NCI-H2196 treated with DMSO at 0.1 percent for 48 hours (cell line): ENCODE measurements around the gene ABHD17C.

Source experiments
- DNase-seq: peaks from one replicate; lab custom pipeline; 2025; ENCODE audit not compliant: unreplicated experiment; lab: John Stamatoyannopoulos, UW

ABHD17C gene

GRCh38 chr15:80727596-80727995 lies 32.5 kb downstream of the ABHD17C start:
- no peak for DNase-seq

- no peak for DNase-seq
These were observed 35.3 kb downstream of the ABHD17C start for GRCh38 chr15:80730387-80730786.

- no peak for DNase-seq
These were observed 35.8 kb downstream of the ABHD17C start for GRCh38 chr15:80730926-80731325.

GRCh38 chr15:80732167-80732566 lies 37.1 kb downstream of the ABHD17C start:
- DNase-seq, result no peak

GRCh38 chr15:80732818-80733217 lies 37.7 kb downstream of the ABHD17C start:
- DNase-seq, result no peak

- DNase-seq, result no peak
These were observed 38.4 kb downstream of the ABHD17C start for GRCh38 chr15:80733460-80733859.

- no peak for DNase-seq
These were observed 40.2 kb downstream of the ABHD17C start for GRCh38 chr15:80735344-80735743.

- DNase-seq, result no peak
These were observed 41.5 kb downstream of the ABHD17C start for GRCh38 chr15:80736560-80736959.

GRCh38 chr15:80739919-80740318 lies 44.8 kb downstream of the ABHD17C start:
- DNase-seq, result no peak

- no peak for DNase-seq
These were observed 47.0 kb downstream of the ABHD17C start for GRCh38 chr15:80742081-80742480.

GRCh38 chr15:80743189-80743833 lies 48.2 kb downstream of the ABHD17C start:
- no peak for DNase-seq

- DNase-seq, result no peak
These were observed 49.3 kb downstream of the ABHD17C start for GRCh38 chr15:80744415-80744814.

GRCh38 chr15:80744826-80745225 lies 49.7 kb downstream of the ABHD17C start:
- DNase-seq, result no peak

GRCh38 chr15:80745888-80746287 lies 50.8 kb downstream of the ABHD17C start:
- no peak for DNase-seq

- DNase-seq, result no peak
These were observed 52.4 kb downstream of the ABHD17C start for GRCh38 chr15:80747317-80748053.

- no peak for DNase-seq
These were observed 54.5 kb downstream of the ABHD17C start for GRCh38 chr15:80749589-80749988.

GRCh38 chr15:80750575-80750974 lies 55.5 kb downstream of the ABHD17C start:
- no peak for DNase-seq

- no peak for DNase-seq
These were observed 57.1 kb downstream of the ABHD17C start for GRCh38 chr15:80752204-80752603.

- no peak for DNase-seq
These were observed 58.1 kb downstream of the ABHD17C start for GRCh38 chr15:80753161-80753560.

- DNase-seq, result no peak
These were observed 58.9 kb downstream of the ABHD17C start for GRCh38 chr15:80754014-80754413.

- no peak for DNase-seq
These were observed 60.8 kb downstream of the ABHD17C start for GRCh38 chr15:80755885-80756284.

- no peak for DNase-seq
These were observed 63.1 kb downstream of the ABHD17C start for GRCh38 chr15:80758130-80758745.
